ENCODE measurements around the gene CAMTA1. TPM values are rescaled to one million over a fixed set of nuclear protein-coding genes. Genes with fewer than 3 reads are reported as not detected.

CAMTA1 gene
- total RNA-seq, 2 donors from 2014 or later, result 55.3 to 69.5 TPM

DNA sequence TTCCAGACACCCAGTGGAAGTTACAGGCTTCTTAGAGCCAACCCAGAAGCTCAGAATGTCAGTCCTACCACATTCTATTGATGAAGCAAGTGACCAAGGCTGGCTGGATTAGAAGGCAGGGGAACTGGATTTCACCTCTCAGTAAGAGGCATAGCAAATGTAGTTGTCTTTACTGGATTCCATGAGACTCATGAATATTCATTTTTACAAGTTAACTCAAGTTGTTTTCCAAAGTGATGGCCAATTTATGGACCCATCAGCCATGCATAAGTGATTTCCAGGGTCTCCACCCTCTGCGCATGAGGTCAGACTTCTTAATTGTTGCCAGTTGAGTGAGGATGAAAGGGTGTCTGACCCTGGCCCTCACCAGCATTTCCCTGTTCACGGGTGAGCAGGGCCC is 559.0 kb downstream of the CAMTA1 start:
- H3K4me3 Mint-ChIP-seq, result no peak overlapping the region
- no peak for DNase-seq
- no peak overlapping the region for H3K27ac Mint-ChIP-seq
- H3K36me3 Mint-ChIP-seq (ENCODE audit: low read depth), result no peaks in the 10 kb centered on the region
- peaks cover 24% of the 10 kb centered on the region for H3K27me3 Mint-ChIP-seq
- no peaks in the 10 kb centered on the region for H3K4me1 Mint-ChIP-seq
- ATAC-seq, result no peak
- no peaks in the 10 kb centered on the region for H3K9me3 ChIP-seq (ENCODE audit: control insufficient read depth, low read length, poor library complexity, severe bottlenecking)

DNA sequence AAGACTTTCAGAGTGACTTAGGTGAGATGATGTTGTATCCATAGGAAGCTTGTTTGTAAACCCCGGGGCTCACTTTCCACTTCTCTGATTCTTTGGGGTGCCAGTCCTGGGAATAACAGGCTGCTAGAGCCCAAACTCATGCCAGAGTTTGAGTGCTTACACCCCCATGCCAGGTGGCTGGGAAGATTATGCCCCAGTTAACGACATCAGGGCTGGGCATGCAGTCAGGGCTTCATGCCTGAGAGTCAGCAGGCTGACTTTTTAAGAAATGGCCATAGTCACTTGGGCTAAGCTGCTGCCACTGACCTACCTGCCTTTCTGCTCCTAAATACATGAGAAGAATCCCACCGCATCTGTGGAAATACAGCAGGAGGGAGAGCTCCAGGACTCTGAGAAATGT is 560.3 kb downstream of the CAMTA1 start:
- Mint-ChIP-seq H3K4me3 (no peak overlapping the region), H3K27me3 (peaks cover 36% of the 10 kb centered on the region), H3K4me1 (no peaks in the 10 kb centered on the region), H3K27ac (no peak overlapping the region), H3K36me3 (ENCODE audit: low read depth) (no peaks in the 10 kb centered on the region)
- no peak for ATAC-seq
- no peak for DNase-seq
- no peaks in the 10 kb centered on the region for H3K9me3 ChIP-seq (ENCODE audit: control insufficient read depth, low read length, poor library complexity, severe bottlenecking)

DNA sequence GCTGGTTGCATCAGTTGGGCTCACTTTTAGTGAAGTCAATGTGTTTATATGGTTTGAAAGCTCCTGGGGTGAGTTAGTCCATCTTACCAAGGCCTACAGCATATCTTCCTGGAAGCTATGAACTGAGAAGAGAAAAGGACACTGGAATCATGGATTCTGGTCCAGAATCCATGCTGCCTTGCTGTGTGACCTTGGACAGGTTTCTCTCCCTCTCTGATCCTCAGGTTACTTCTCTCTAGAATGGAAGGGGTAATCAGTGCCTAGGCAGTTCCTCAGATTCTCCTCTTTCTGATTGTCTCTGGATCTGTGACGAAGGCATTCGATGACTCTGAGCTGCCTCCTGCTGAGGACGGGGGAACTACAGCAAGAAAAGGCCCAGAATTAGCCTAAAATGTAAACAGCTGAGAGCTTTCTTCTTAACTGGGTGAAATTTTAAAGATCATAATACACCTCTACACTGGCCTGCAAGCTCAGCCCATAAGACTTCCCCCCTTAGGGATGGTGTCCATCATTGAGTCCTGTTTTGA is 560.9 kb downstream of the CAMTA1 start:
- DNase-seq (no peak), ATAC-seq (no peak)
- no peaks in the 10 kb centered on the region for H3K9me3 ChIP-seq (ENCODE audit: control insufficient read depth, low read length, poor library complexity, severe bottlenecking)
- no peaks in the 10 kb centered on the region for H3K36me3 Mint-ChIP-seq (ENCODE audit: low read depth)
- H3K27me3 Mint-ChIP-seq, result peaks cover 42% of the 10 kb centered on the region
- H3K27ac Mint-ChIP-seq, result no peak overlapping the region
- H3K4me1 Mint-ChIP-seq, result no peaks in the 10 kb centered on the region
- H3K4me3 Mint-ChIP-seq, result no peak overlapping the region

DNA sequence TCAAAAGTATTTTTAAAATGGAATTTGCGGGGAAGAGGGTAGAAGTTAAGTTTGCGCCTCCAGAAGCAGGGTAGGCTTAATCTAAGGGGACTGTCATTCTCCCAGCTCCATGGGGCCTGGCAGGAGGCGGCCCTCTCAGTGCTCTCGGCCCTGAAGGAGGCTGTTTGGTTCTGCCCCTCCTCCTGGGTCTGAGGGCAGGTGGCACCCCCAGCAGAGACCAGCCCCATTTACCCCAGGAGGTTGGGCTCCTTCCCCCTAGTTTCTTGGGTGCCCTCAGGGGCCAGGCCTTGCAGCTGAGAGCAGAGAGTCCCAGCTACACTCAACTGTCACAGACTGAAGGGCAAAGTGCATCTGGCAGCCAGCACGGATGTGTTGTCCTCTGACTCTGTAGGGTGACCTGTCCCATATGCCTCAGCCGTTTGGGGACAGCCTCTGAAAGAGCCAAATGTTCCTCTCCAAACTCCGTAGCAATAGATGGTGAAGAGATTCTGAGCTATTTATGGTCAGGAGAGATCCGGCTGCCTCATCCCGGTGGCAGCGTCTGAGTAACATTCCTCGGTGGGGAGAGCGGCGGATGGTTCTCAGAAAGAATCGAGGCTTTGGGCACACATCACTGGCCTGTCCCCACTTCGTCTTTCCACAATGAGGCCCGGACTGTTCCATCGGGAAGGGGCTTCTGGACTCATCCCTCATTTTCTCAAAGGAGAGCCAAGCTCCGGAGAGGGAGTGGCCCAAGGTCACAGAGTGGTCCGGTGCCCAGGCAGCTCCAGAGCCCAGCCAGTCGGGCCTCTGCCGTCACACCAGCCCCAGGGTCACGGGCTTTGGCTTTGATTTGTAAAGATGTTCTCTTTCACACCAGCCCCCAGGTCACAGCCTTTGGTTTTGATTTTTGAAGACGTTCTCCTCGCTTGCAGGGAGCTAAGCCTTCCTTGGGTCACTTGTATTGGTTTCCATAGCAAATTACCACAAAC is 561.6 kb downstream of the CAMTA1 start:
- H3K4me1 Mint-ChIP-seq, result no peaks in the 10 kb centered on the region
- H3K27me3 Mint-ChIP-seq, result peaks cover 42% of the 10 kb centered on the region
- no peak for DNase-seq
- H3K4me3 Mint-ChIP-seq, result no peak overlapping the region
- ATAC-seq, result no peak
- no peak overlapping the region for H3K27ac Mint-ChIP-seq
- H3K36me3 Mint-ChIP-seq (ENCODE audit: low read depth), result no peaks in the 10 kb centered on the region
- H3K9me3 ChIP-seq (ENCODE audit: control insufficient read depth, low read length, poor library complexity, severe bottlenecking), result no peaks in the 10 kb centered on the region

DNA sequence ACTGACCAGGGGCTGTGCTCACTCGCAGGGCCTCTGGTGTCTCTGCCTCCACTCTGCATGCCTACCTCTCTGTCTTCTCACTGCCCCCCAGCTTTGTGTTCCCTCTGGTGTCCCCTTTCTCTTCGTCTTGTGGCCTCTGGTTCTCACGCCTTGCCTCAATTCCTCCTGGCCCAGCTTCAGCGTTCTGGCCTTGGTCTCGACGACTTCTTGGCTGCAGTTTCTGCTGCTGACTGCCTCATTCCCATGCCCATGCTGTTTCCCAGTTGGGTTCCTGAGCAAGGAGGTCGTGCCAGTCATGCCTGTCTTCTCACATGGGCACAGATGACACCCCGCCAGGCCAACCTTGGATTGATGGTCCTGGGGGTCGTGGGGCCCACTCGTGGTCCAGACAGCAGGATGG is 562.8 kb downstream of the CAMTA1 start:
- peaks cover 43% of the 10 kb centered on the region for H3K27me3 Mint-ChIP-seq
- H3K27ac Mint-ChIP-seq, result no peak overlapping the region
- H3K9me3 ChIP-seq (ENCODE audit: control insufficient read depth, low read length, poor library complexity, severe bottlenecking), result no peaks in the 10 kb centered on the region
- H3K36me3 Mint-ChIP-seq (ENCODE audit: low read depth), result no peaks in the 10 kb centered on the region
- DNase-seq (no peak), ATAC-seq (no peak)
- no peak overlapping the region for H3K4me3 Mint-ChIP-seq
- H3K4me1 Mint-ChIP-seq, result no peaks in the 10 kb centered on the region

DNA sequence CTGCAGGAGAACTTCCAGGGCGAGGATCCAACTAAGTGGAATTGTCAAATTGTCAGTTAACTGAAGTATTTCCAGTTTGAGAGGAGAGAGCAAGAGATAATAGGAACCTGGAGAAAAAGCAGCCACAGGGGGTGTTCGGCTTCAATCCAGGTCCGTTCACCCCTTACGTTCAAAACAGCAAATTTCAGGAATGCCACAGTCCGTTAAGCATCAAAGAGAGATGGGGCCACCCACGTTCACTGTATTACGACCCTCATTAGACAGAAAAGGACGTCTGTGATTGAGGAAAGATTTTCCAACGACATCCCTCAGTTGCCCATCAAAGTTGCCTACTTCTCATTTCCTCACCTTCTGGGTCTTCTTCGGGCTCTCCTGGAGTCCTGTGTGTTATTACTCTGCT is 563.3 kb downstream of the CAMTA1 start:
- Mint-ChIP-seq H3K27ac (no peak overlapping the region), H3K4me1 (no peaks in the 10 kb centered on the region), H3K4me3 (no peak overlapping the region), H3K36me3 (ENCODE audit: low read depth) (no peaks in the 10 kb centered on the region), H3K27me3 (peaks cover 43% of the 10 kb centered on the region)
- H3K9me3 ChIP-seq (ENCODE audit: control insufficient read depth, low read length, poor library complexity, severe bottlenecking), result no peaks in the 10 kb centered on the region
- DNase-seq, result no peak
- ATAC-seq, result no peak

DNA sequence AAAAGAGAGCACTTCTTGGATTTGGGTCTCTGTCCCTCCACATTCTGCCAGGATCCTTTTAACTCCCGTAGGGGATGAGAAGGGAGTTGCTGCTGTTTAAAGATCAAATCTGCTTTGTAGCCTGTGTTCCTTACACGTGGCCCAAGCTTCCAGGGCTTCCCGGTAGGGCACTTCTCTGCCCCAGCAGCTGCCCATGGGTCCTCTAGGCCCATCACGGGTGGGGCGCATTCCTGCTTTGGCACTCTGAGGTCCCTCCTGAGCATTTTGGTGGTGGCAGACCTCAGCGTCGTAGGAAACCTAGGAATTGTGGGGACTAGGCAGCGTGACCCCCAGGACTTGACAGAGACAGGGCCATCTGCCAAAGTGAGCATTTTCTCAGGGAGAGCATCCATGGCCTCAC is 565.5 kb downstream of the CAMTA1 start:
- no peaks in the 10 kb centered on the region for H3K9me3 ChIP-seq (ENCODE audit: control insufficient read depth, low read length, poor library complexity, severe bottlenecking)
- no peaks in the 10 kb centered on the region for H3K36me3 Mint-ChIP-seq (ENCODE audit: low read depth)
- no peaks in the 10 kb centered on the region for H3K4me1 Mint-ChIP-seq
- no peak overlapping the region for H3K4me3 Mint-ChIP-seq
- ATAC-seq (no peak), DNase-seq (no peak)
- no peak overlapping the region for H3K27ac Mint-ChIP-seq
- H3K27me3 Mint-ChIP-seq, result peaks cover 39% of the 10 kb centered on the region

DNA sequence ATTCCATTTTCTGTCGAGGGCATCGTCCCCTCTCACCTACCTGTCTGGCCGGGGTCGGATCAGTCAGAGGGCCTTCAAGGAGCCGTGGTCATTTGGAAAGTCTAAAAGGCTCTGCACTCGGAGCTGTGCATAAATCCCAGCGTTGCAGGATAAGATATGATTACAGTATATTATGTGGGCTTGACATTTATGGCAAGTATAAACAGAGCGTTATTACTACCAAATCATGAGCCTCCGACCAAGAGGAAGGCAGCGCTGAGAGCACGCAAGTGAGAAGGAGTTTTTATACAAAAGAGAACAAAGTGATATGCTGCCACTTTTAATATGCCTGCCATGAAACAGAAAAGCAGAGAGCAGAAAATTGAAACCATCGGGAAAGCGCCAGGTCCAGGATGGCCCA is 566.4 kb downstream of the CAMTA1 start:
- H3K27me3 Mint-ChIP-seq, result peaks cover 41% of the 10 kb centered on the region
- ATAC-seq, result no peak

DNA sequence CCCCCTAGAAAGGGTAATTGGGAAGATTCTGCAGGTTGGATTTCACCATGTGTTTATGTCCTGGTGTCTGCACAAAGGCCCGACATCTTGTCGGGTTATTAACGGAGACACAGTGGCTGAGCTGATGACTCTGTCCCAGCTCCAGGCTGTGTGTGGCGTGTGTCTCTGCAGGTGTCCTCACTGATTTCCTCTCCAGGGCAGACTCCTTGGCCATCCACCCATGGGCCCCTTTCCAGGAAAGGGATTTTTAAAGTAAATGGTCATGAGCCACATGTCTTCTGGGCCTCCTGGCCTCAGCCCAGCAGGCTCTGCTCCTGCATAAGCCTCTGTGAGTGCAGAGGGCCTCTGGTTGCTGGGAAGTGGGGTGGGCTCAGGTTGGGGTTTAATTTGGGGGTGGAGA is 567.1 kb downstream of the CAMTA1 start:
- Mint-ChIP-seq H3K4me1 (no peaks in the 10 kb centered on the region), H3K27me3 (peaks cover 45% of the 10 kb centered on the region), H3K36me3 (ENCODE audit: low read depth) (no peaks in the 10 kb centered on the region), H3K4me3 (no peak overlapping the region), H3K27ac (no peak overlapping the region)
- no peaks in the 10 kb centered on the region for H3K9me3 ChIP-seq (ENCODE audit: control insufficient read depth, low read length, poor library complexity, severe bottlenecking)
- no peak for DNase-seq
- no peak for ATAC-seq

More for the DNA sequence above, 566.4 kb downstream of the CAMTA1 start:
- Mint-ChIP-seq H3K4me1 (no peaks in the 10 kb centered on the region), H3K27ac (no peak overlapping the region), H3K36me3 (ENCODE audit: low read depth) (no peaks in the 10 kb centered on the region), H3K4me3 (no peak overlapping the region)
- DNase-seq, result no peak
- H3K9me3 ChIP-seq (ENCODE audit: control insufficient read depth, low read length, poor library complexity, severe bottlenecking), result no peaks in the 10 kb centered on the region

DNA sequence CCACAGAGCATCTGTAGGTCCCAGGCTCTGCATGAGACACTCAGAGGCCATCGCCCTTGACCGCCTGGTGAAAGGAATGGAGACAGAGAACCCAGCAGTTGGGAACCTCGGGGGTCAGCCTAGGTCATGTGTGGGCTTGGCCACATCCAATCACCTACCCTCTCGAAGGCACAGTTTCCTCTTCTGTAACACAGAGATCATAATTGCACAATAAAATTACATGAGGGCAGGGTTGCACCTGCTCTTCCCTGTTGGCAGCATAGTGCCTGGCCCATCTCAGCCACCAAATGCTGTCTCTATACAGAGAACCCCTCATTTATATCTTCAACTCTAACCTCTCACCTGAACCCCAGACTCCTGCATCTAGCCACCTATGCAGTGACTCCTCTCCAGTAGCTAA is 567.7 kb downstream of the CAMTA1 start:
- DNase-seq, result no peak
- no peak for ATAC-seq

DNA sequence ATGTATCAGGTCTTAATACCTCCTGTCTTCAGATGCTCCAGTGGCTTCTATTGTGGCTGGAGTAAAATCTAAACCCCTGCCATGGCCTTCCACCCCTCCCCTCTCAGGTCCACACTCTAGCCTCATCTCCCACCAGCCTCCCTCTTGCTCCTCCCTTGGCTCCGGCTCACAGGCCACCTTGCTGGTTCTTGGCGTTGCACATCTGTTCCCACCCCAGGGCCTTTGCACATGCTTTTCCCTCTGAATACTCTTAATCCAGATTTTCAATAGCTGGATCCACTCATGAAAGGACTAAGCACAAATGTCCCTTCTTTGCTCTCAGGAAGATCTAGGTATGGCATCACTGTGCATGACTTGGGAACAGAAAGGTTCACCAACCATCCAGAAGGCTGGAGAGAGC is 570.4 kb downstream of the CAMTA1 start:
- H3K4me3 Mint-ChIP-seq, result no peak overlapping the region
- H3K27ac Mint-ChIP-seq, result no peak overlapping the region
- ATAC-seq (no peak), DNase-seq (no peak)
- no peaks in the 10 kb centered on the region for H3K4me1 Mint-ChIP-seq
- no peaks in the 10 kb centered on the region for H3K9me3 ChIP-seq (ENCODE audit: control insufficient read depth, low read length, poor library complexity, severe bottlenecking)
- peaks cover 30% of the 10 kb centered on the region for H3K27me3 Mint-ChIP-seq
- H3K36me3 Mint-ChIP-seq (ENCODE audit: low read depth), result no peaks in the 10 kb centered on the region

More for the DNA sequence above, 567.7 kb downstream of the CAMTA1 start:
- H3K4me3 Mint-ChIP-seq, result no peak overlapping the region
- peaks cover 42% of the 10 kb centered on the region for H3K27me3 Mint-ChIP-seq
- no peaks in the 10 kb centered on the region for H3K4me1 Mint-ChIP-seq
- H3K36me3 Mint-ChIP-seq (ENCODE audit: low read depth), result no peaks in the 10 kb centered on the region
- H3K27ac Mint-ChIP-seq, result no peak overlapping the region
- no peaks in the 10 kb centered on the region for H3K9me3 ChIP-seq (ENCODE audit: control insufficient read depth, low read length, poor library complexity, severe bottlenecking)

DNA sequence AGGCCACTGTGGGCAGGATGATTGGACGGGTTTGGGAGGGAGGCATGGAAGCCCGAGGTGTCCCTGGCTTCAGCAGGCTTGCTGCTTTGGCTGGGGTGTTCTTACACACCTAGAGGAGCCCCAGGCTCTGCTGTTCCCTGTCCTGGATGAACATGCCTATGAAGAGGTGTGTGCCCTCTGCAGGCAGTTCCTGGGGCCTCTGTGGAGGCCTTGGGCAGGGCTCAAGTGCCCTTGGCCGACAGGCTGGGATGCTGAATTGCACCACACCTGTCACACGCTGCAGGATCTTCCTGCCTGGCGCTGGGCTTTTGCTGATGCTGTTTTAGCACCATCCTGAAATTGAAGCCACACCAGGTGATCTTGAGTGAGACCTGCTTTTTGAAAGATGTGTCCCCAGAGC is 570.8 kb downstream of the CAMTA1 start:
- H3K27me3 Mint-ChIP-seq, result peaks cover 26% of the 10 kb centered on the region
- no peak overlapping the region for H3K4me3 Mint-ChIP-seq
- ATAC-seq, result no peak
- H3K27ac Mint-ChIP-seq, result no peak overlapping the region
- H3K36me3 Mint-ChIP-seq (ENCODE audit: low read depth), result no peaks in the 10 kb centered on the region
- DNase-seq, result no peak
- H3K9me3 ChIP-seq (ENCODE audit: control insufficient read depth, low read length, poor library complexity, severe bottlenecking), result no peaks in the 10 kb centered on the region
- no peaks in the 10 kb centered on the region for H3K4me1 Mint-ChIP-seq

DNA sequence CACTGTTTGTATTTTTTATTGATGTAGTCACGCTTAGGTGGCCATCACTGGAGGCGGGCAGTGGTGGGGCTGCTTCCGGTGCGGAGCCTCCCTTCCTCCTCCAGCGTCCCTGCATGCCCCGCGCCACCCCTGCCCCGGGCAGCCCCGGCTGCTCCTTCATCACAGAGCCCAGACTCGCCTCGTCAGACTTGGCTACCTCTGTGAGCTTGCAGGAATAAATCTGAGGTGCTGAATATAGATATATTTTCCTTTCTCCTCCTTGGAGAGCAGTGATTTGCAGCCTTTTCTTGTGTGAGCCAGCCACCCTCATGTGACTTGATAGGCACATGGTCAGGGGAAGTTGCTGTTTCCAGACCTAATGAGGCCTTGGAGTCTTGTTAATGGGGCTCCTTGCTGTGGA is 573.2 kb downstream of the CAMTA1 start:
- Mint-ChIP-seq H3K27me3 (peaks cover 19% of the 10 kb centered on the region), H3K36me3 (ENCODE audit: low read depth) (no peaks in the 10 kb centered on the region), H3K27ac (no peak overlapping the region), H3K4me3 (no peak overlapping the region), H3K4me1 (no peaks in the 10 kb centered on the region)
- DNase-seq (no peak), ATAC-seq (no peak)
- no peaks in the 10 kb centered on the region for H3K9me3 ChIP-seq (ENCODE audit: control insufficient read depth, low read length, poor library complexity, severe bottlenecking)

DNA sequence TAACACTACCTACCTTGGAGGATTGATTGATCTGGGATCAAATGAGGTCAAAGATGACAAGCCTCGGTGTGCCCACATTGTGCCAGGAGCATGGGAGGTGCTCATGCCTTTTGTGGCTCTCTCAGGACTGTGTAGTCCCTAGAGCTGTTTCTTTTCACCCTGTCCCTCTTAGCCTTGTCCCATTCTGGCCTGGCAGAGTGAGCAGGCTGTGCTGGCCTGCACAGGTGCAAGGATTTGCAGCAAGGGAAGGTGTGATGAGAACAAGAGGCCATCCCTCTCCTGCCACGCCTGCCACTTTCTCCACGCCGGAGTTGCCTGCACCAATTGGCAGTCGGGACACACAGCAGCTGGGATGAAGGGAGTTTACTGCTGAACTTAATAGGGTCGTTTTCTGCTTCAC is 575.3 kb downstream of the CAMTA1 start:
- H3K4me1 Mint-ChIP-seq, result no peaks in the 10 kb centered on the region
- no peaks in the 10 kb centered on the region for H3K36me3 Mint-ChIP-seq (ENCODE audit: low read depth)
- H3K9me3 ChIP-seq (ENCODE audit: control insufficient read depth, low read length, poor library complexity, severe bottlenecking), result no peaks in the 10 kb centered on the region
- H3K27ac Mint-ChIP-seq, result no peak overlapping the region
- H3K27me3 Mint-ChIP-seq, result peaks cover 23% of the 10 kb centered on the region
- DNase-seq, result no peak
- ATAC-seq, result no peak
- no peak overlapping the region for H3K4me3 Mint-ChIP-seq
